KMS-11 (cell line): ENCODE measurements around the gene SLC26A2.
A peak's percentile ranks its signal among the peaks of the same experiment; 100 is the strongest.

Experiments used
- H2AFZ ChIP-seq: fragments of 200-600 bp; sonication (generic); 2 replicates; pipeline ENCODE4 v1.6.1; 2016; ENCODE audit warnings: antibody characterized with exemption, mixed run types, low read depth
- H3K27ac ChIP-seq: fragments of 200-600 bp; sonication (generic); 2 replicates; pipeline ENCODE4 v1.6.1; 2016; ENCODE audit warnings: mild to moderate bottlenecking, mixed run types
- H3K27me3 ChIP-seq: fragments of 200-600 bp; sonication (generic); 2 replicates; pipeline ENCODE4 v1.6.1; 2017; ENCODE audit warnings: mild to moderate bottlenecking, low read depth, mixed run types, moderate library complexity; ENCODE audit not compliant: insufficient read depth
- H3K36me3 ChIP-seq: fragments of 200-600 bp; sonication (generic); 2 replicates; pipeline ENCODE4 v1.6.1; 2017; ENCODE audit warnings: mild to moderate bottlenecking, mixed run types; ENCODE audit not compliant: insufficient read depth
- H3K4me1 ChIP-seq: fragments of 200-600 bp; sonication (generic); 2 replicates; pipeline ENCODE4 v1.6.1; 2016; ENCODE audit warnings: mild to moderate bottlenecking, low read depth, mixed run types; ENCODE audit not compliant: poor library complexity, severe bottlenecking
- H3K4me2 ChIP-seq: fragments of 200-600 bp; sonication (generic); 2 replicates; pipeline ENCODE4 v1.7.0; 2016; ENCODE audit warnings: mild to moderate bottlenecking, mixed run types
- H3K4me3 ChIP-seq: fragments of 200-600 bp; sonication (generic); IDR thresholded peaks from 2 replicates; pipeline ENCODE4 v1.6.1; 2017; ENCODE audit warnings: low read depth, low read length, mixed read lengths; ENCODE audit not compliant: insufficient read depth
- H3K79me2 ChIP-seq: fragments of 200-600 bp; sonication (generic); 2 replicates; pipeline ENCODE4 v1.6.1; 2016; ENCODE audit warnings: low read depth, mixed run types; ENCODE audit not compliant: insufficient read depth
- H3K9ac ChIP-seq: fragments of 200-600 bp; sonication (generic); 2 replicates; pipeline ENCODE4 v1.6.1; 2016; ENCODE audit warnings: mild to moderate bottlenecking, mixed run types
- H4K20me1 ChIP-seq: fragments of 200-600 bp; sonication (generic); 2 replicates; pipeline ENCODE4 v1.6.1; 2016; ENCODE audit warnings: mild to moderate bottlenecking, mixed run types; ENCODE audit not compliant: insufficient read depth
- CTCF ChIP-seq: fragments of 200-600 bp; sonication (generic); conservative IDR thresholded peaks from 2 replicates; pipeline ENCODE4 v1.6.1; 2017; ENCODE audit warnings: low read depth, mild to moderate bottlenecking, antibody characterized with exemption, low read length, moderate library complexity, mixed read lengths

SLC26A2 gene

DNA sequence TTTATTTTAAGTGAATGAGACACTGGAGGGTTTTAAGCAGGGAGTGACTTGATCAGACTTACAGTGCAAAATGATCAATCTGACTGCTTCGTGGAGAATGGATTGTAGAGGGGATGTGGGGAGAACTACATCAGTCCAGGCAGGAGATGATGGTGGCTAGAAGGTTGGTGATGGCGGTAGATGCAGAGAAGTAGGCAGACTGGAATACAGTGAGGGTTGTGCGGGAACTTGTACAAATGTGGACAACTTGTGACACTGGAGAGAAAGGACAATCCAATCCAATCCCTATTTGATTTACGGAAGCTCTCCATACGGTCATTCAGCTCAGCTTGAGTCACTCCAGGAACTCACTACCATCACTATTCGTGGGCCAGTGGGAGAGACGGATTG is 39.3 kb downstream of the SLC26A2 start:
- peak overlapping the region; percentile 88; the same call in 1 of the 2 replicates for H3K9ac ChIP-seq
- peak overlapping the region; percentile 73 for H2AFZ ChIP-seq
- TF ChIP-seq CTCF, result no peak
- H3K36me3 ChIP-seq, result no peaks in the 10 kb centered on the region
- H3K4me1 ChIP-seq, result peaks cover 17% of the 10 kb centered on the region
- H3K27ac ChIP-seq, result peak overlapping the region; percentile 65
- H3K4me3 ChIP-seq, result no peak overlapping the region
- peaks cover 32% of the 10 kb centered on the region for H3K79me2 ChIP-seq
- H3K27me3 ChIP-seq, result no peaks in the 10 kb centered on the region
- no peaks in the 10 kb centered on the region for H4K20me1 ChIP-seq
- H3K4me2 ChIP-seq, result peak overlapping the region; percentile 77

- TF ChIP-seq CTCF, result no peak
- Histone ChIP-seq H3K36me3 (no peaks in the 10 kb centered on the region), H3K79me2 (peaks cover 32% of the 10 kb centered on the region), H3K27me3 (no peaks in the 10 kb centered on the region), H3K4me1 (peaks cover 17% of the 10 kb centered on the region), H3K27ac (peak within 1 kb of the TSS; percentile 65), H4K20me1 (no peaks in the 10 kb centered on the region), H3K4me2 (peak within 1 kb of the TSS; percentile 77), H3K9ac (peak within 1 kb of the TSS; percentile 88), H2AFZ (peak within 1 kb of the TSS; percentile 73), H3K4me3 (no peak within 1 kb of the TSS)
Observed at GRCh38 chr5:150000256-150000989, 39.9 kb downstream of the SLC26A2 start, which contains the start of the genes HMGXB3 and TIGD6. HMGXB3 (plus strand) TSS chr5:150000739; CDS start chr5:150004853, 4,114 bp downstream. TIGD6 (minus strand) TSS chr5:150000654; CDS start chr5:149996348, 4,306 bp downstream.

DNA sequence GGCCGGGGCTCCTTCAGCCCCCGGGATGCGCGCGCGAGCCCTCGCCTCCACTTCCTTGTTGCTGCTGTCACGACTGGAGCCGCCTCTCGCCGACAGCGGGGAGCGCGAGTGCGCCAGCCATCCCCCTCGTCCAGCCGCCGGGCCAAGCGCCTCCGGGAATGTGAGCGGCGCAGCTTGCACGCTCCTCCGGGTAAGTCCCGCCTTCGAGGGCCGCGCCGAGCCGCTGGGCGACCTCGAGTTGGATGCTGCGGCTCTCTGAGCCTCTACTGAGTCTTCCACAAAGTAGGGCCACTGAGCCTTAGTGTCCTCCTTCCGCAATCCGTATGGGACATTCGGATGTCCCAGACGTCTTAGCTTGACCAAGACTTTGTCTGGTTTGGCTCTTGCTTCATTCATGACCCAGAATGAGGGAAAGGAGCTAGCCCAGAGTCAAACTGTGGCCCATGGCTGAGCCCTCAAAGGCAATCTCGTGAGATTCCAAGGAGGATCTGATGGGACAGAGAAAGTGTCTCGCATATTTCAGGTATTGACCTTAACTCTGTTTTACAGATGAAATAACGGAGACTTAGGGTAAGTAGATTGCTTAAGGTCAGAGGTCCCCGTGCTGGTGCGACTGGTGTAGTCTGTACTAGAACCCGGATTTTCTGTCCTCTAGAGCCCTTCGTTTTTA is 40.6 kb downstream of the SLC26A2 start:
- Histone ChIP-seq H3K9ac (peak overlapping the region; percentile 88), H2AFZ (peak overlapping the region; percentile 73), H3K27me3 (no peaks in the 10 kb centered on the region), H3K79me2 (peaks cover 32% of the 10 kb centered on the region), H3K4me2 (peak overlapping the region; percentile 58), H4K20me1 (no peaks in the 10 kb centered on the region), H3K27ac (peak overlapping the region; percentile 65), H3K36me3 (no peaks in the 10 kb centered on the region), H3K4me3 (no peak overlapping the region), H3K4me1 (peaks cover 17% of the 10 kb centered on the region)
- no peak for TF ChIP-seq CTCF

- peaks cover 32% of the 10 kb centered on the region for H3K79me2 ChIP-seq
- peak overlapping the region; percentile 65; the same call in 1 of the 2 replicates for H3K27ac ChIP-seq
- H3K4me2 ChIP-seq, result peak overlapping the region; percentile 58
- peaks cover 17% of the 10 kb centered on the region for H3K4me1 ChIP-seq
- peak; percentile 51 for TF ChIP-seq CTCF
- no peaks in the 10 kb centered on the region for H3K36me3 ChIP-seq
- H3K9ac ChIP-seq, result peak overlapping the region; percentile 88; the same call in 1 of the 2 replicates
- H2AFZ ChIP-seq, result 0 out of 2 replicates have a peak overlapping the region, but pooled peaks have one; percentile 73
- H4K20me1 ChIP-seq, result no peaks in the 10 kb centered on the region
- no peaks in the 10 kb centered on the region for H3K27me3 ChIP-seq
- H3K4me3 ChIP-seq, result no peak overlapping the region
Observed at GRCh38 chr5:150001660-150002486, 41.3 kb downstream of the SLC26A2 start.
